B cell (primary cell): Measurements from ENCODE around the gene NLRC5. TPM values are rescaled to one million over a fixed set of nuclear protein-coding genes. Genes with fewer than 3 reads are reported as not detected.

Experiments
- ATAC-seq: fragments of 200-7000 bp; cut with Tn5 transposase; one replicate; pipeline ENCODE4 v1.10.0; 2021; ENCODE audit warnings: low read depth, mild to moderate bottlenecking, moderate number of reproducible peaks, moderate library complexity
- CTCF ChIA-PET: fragments of 350-600 bp; sonication (Branson Sonifier 250); formaldehyde crosslinking; loops from one replicate; lab custom pipeline; 2021; ENCODE audit warnings: antibody characterized with exemption, inconsistent platforms; lab: Charles Lee
- POLR2A ChIA-PET: fragments of 350-600 bp; sonication (Branson Sonifier 250); formaldehyde crosslinking; loops from one replicate; lab custom pipeline; 2021; ENCODE audit warnings: antibody characterized with exemption; lab: Charles Lee
- DNase-seq: peaks from one replicate; pipeline ENCODE4 v3.0.0; 2013
- H2AFZ ChIP-seq: 2 replicates; pipeline ENCODE4 v1.6.1; 2012; ENCODE audit warnings: mild to moderate bottlenecking, low read depth, low read length; ENCODE audit not compliant: insufficient read depth, poor library complexity, severe bottlenecking
- H3K27ac ChIP-seq, 2 donors: 1 replicate in 1 of 2; 2 replicates in 1 of 2; pipeline ENCODE4 v1.5.1; 2012 to 2013; ENCODE audit warnings: low read length in 2 of 2, mild to moderate bottlenecking in 2 of 2, moderate library complexity in 1 of 2
- H3K27me3 ChIP-seq, 4 experiments: fragments of 200-600 bp in 1 of 4; sonication (generic) in 1 of 4; replicated peaks in 1 of 4; 1 replicate in 2 of 4; 2 replicates in 2 of 4; pipeline versions ENCODE4 v1.6.1 to v1.7.0; 2013 to 2016; ENCODE audit warnings: low read length in 3 of 4, mild to moderate bottlenecking in 2 of 4, mixed read lengths in 1 of 4, moderate library complexity in 1 of 4; ENCODE audit not compliant: insufficient read depth in 4 of 4, control insufficient read depth in 3 of 4; ENCODE audit errors: control extremely low read depth in 1 of 4
- H3K36me3 ChIP-seq, 2 experiments: replicated peaks in 1 of 2; 1 replicate in 1 of 2; 2 replicates in 1 of 2; pipeline versions ENCODE4 v1.6.1 to v1.7.1; 2013; ENCODE audit warnings: low read length in 1 of 2; ENCODE audit not compliant: insufficient read depth in 2 of 2, control insufficient read depth in 1 of 2; ENCODE audit errors: control extremely low read depth in 1 of 2, extremely low read depth in 1 of 2
- H3K4me1 ChIP-seq, 2 donors: fragments of 200-600 bp in 1 of 2; sonication (generic) in 1 of 2; 1 replicate in 1 of 2; 2 replicates in 1 of 2; pipeline versions ENCODE4 v1.5.1 to v1.6.1; 2013 to 2017; ENCODE audit warnings: low read length in 2 of 2; ENCODE audit not compliant: control insufficient read depth in 2 of 2, insufficient read depth in 2 of 2
- H3K4me2 ChIP-seq: replicated peaks from 2 replicates; pipeline ENCODE3; 2012; ENCODE audit warnings: mild to moderate bottlenecking, low read depth, low read length; ENCODE audit not compliant: poor library complexity, severe bottlenecking
- H3K4me3 ChIP-seq, 5 experiments: fragments of 200-600 bp in 1 of 5; sonication (generic) in 1 of 5; 1 replicate in 3 of 5; 2 replicates in 2 of 5; pipeline versions ENCODE4 v1.5.1 to v1.7.0; 2011 to 2016; ENCODE audit warnings: low read length in 4 of 5, mild to moderate bottlenecking in 4 of 5, low read depth in 2 of 5, control low read depth in 1 of 5, moderate library complexity in 1 of 5; ENCODE audit not compliant: insufficient read depth in 1 of 5; ENCODE audit errors: control extremely low read depth in 1 of 5, extremely low read depth in 1 of 5
- H3K79me2 ChIP-seq: fragments of 200-600 bp; sonication (generic); one replicate; pipeline ENCODE4 v1.6.0; 2016; ENCODE audit warnings: low read length; ENCODE audit not compliant: control insufficient read depth, insufficient read depth
- H3K9ac ChIP-seq: fragments of 200-600 bp; sonication (generic); 2 replicates; pipeline ENCODE4 v1.6.1; 2017; ENCODE audit warnings: mild to moderate bottlenecking, low read length, moderate library complexity
- H3K9me3 ChIP-seq, 3 donors: one replicate each; pipeline versions ENCODE4 v1.6.1 to v1.7.1; 2013; ENCODE audit warnings: low read length in 2 of 3; ENCODE audit not compliant: control insufficient read depth in 2 of 3, insufficient read depth in 1 of 3; ENCODE audit errors: control extremely low read depth in 1 of 3
- H4K20me1 ChIP-seq: 2 replicates; pipeline ENCODE4 v1.6.0; 2012; ENCODE audit warnings: mild to moderate bottlenecking, low read length; ENCODE audit not compliant: insufficient read depth, control insufficient read depth, poor library complexity, severe bottlenecking
- H3K27ac Mint-ChIP-seq: one replicate; pipeline ENCODE4 v1.8.0; 2021; ENCODE audit warnings: mixed read lengths
- H3K27me3 Mint-ChIP-seq: one replicate; pipeline ENCODE4 v1.8.0; 2021; ENCODE audit warnings: mixed read lengths
- H3K4me1 Mint-ChIP-seq: one replicate; pipeline ENCODE4 v1.8.0; 2021; ENCODE audit warnings: mixed read lengths
- H3K4me3 Mint-ChIP-seq: one replicate; pipeline ENCODE4 v1.8.0; 2021; ENCODE audit warnings: mixed read lengths
- H3K9me3 Mint-ChIP-seq: one replicate; pipeline ENCODE4 v1.8.0; 2022; ENCODE audit warnings: mixed read lengths; ENCODE audit not compliant: insufficient read depth
- EZH2 ChIP-seq: IDR thresholded peaks from 2 replicates; pipeline ENCODE4 v1.6.1; 2012; ENCODE audit warnings: borderline replicate concordance, low read depth, mild to moderate bottlenecking, moderate library complexity, low read length; ENCODE audit not compliant: insufficient read depth, poor library complexity, severe bottlenecking
- WGBS: methylation state at CpG from one replicate; pipeline ENCODE4 v1.1.5; 2013; ENCODE audit warnings: missing lambda C conversion rate; ENCODE audit not compliant: insufficient coverage; 5-methylcytosine and 5-hydroxymethylcytosine counted together
- intact Hi-C: fragments of 100-400 bp; cut with micrococcal nuclease; formaldehyde crosslinking; loops from one replicate; pipeline ENCODE4 v1.10.0; 2022
- polyA plus RNA-seq: library from polyadenylated mRNA; depleted of rRNA; stranded (reverse); fragments of >200 nt; gene quantifications from 2 replicates; pipeline ENCODE4 v1.2.3, GENCODE V29; 2012
- total RNA-seq, 2 donors: library from RNA; stranded (reverse); fragments of 120-200 nt in 1 of 2; gene quantifications; 1 replicate in 1 of 2; 2 replicates in 1 of 2; pipeline versions ENCODE4 v1.2.3 to v1.2.4, GENCODE V29; 2013 to 2022
- TF ChIP-seq, protein P1 (sequence below): fragments of 200-600 bp; IDR thresholded peaks from one replicate; pipeline ENCODE4 v1.8.0; 2022; ENCODE audit warnings: antibody characterized with exemption, mild to moderate bottlenecking

NLRC5 gene
- total and polyA plus RNA-seq, 2 donors (not counting 1 experiment from before 2014, with no cell fraction given), result 349 to 510 TPM

DNA sequence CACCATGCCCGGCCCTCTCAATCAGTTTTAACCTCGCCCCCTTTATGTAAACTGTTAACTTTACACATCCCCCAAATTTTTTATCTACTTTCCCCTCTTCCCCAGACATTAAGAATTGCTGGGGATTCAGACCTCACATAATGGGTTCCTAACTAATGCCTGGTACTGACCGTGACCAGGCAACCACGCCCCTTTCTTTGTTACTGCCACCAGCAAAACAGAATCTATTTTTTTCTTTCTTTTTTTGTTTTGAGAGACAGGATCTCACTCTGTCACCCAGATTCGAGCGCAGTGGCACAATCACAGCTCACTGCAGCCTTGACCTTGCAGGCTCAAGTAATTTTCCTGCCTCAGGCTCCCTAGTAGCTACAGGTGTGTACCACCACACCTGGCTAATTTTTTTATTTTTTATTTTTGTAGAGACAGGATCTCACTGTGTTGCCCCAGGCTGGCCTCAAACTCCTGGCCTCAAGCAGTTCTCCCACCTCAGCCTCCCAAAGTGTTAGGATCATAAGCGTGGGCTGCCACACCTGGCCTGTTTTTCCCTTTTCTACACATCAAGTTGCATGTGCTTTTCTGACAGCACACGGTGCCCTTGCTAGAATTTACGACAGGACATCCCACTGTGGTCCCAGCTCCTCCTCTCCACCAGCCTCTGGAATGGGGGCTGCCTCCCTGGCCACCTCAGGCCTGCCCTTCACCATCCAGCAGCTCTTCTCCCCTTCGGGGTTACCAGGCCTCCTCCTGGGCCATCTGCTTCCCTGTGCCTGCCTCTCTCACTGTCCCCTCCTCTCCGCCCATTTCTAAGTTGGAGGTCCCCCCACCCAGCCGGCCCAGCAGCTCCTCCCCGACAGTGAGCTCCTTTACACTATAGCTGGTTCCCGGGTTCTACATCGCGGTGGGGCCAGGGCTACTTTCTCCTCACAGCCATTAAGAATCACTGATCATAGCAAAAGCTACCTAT lies 113.8 kb downstream of the NLRC5 start:
- H3K4me2 ChIP-seq, result no peak overlapping the region
- Mint-ChIP-seq H3K27ac (no peak overlapping the region), H3K9me3 (no peaks in the 10 kb centered on the region), H3K4me3 (no peak overlapping the region), H3K27me3 (peaks cover 4% of the 10 kb centered on the region), H3K4me1 (no peaks in the 10 kb centered on the region)
- no peak for DNase-seq
- no peaks in the 10 kb centered on the region for H3K9me3 ChIP-seq
- no peak overlapping the region for H3K27ac ChIP-seq
- no peak for ATAC-seq
- TF ChIP-seq EZH2, result no peak
- H3K27me3 ChIP-seq, result no peaks in the 10 kb centered on the region
- no peaks in the 10 kb centered on the region for H4K20me1 ChIP-seq
- intact Hi-C loops, result no loop called here
- no peaks in the 10 kb centered on the region for H3K4me1 ChIP-seq
- H3K9ac ChIP-seq, result no peak overlapping the region
- H3K4me3 ChIP-seq, result no peak overlapping the region
- WGBS, result 92% methylated on average over 15 of the region's 16 CpGs
- no peaks in the 10 kb centered on the region for H3K79me2 ChIP-seq
- ChIA-PET POLR2A (no interaction called here), CTCF (interaction anchor here (1.3 kb wide), 1 partner anchor 10 kb away, joined by 6 read pairs; the partner anchor contains the start of gene CPNE2)
- H2AFZ ChIP-seq, result no peak overlapping the region
- no peaks in the 10 kb centered on the region for H3K36me3 ChIP-seq

DNA sequence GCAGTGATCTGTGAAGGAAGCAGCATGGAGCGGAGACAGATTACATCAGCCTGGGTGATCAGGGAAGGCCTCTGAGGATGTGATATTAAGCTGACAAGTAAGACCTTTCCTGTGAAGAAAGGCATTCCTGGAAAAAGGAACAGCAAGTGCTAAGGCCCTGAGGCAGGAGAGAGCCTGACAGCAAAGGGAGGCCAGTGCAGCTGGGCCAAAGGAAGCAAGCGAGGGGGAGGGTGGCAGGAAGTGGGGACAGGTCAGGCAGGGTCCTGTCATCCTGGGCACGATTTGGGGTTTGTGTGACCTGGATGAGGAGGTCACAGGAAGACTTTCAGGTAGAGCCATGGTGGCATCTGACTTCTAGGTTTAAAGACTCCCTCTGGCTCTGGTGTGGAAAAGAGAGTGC lies 115.3 kb downstream of the NLRC5 start:
- ATAC-seq (no peak), DNase-seq (no peak)
- ChIA-PET CTCF (interaction anchor here (0.9 kb wide), 1 partner anchor 12 kb away, joined by 3 read pairs; no protein-coding TSS in a partner anchor), POLR2A (no interaction called here)
- Histone ChIP-seq H3K4me3 (no peak overlapping the region), H3K27ac (no peak overlapping the region), H3K36me3 (no peaks in the 10 kb centered on the region), H3K9me3 (no peaks in the 10 kb centered on the region), H3K9ac (no peak overlapping the region), H3K27me3 (no peaks in the 10 kb centered on the region), H2AFZ (no peak overlapping the region), H4K20me1 (no peaks in the 10 kb centered on the region), H3K79me2 (no peaks in the 10 kb centered on the region), H3K4me1 (no peaks in the 10 kb centered on the region), H3K4me2 (no peak overlapping the region)
- intact Hi-C loops, result no loop called here
- Mint-ChIP-seq H3K9me3 (no peaks in the 10 kb centered on the region), H3K27me3 (peaks cover under 1% of the 10 kb centered on the region), H3K4me1 (no peaks in the 10 kb centered on the region), H3K4me3 (no peak overlapping the region), H3K27ac (no peak overlapping the region)
- TF ChIP-seq, protein P1, sequence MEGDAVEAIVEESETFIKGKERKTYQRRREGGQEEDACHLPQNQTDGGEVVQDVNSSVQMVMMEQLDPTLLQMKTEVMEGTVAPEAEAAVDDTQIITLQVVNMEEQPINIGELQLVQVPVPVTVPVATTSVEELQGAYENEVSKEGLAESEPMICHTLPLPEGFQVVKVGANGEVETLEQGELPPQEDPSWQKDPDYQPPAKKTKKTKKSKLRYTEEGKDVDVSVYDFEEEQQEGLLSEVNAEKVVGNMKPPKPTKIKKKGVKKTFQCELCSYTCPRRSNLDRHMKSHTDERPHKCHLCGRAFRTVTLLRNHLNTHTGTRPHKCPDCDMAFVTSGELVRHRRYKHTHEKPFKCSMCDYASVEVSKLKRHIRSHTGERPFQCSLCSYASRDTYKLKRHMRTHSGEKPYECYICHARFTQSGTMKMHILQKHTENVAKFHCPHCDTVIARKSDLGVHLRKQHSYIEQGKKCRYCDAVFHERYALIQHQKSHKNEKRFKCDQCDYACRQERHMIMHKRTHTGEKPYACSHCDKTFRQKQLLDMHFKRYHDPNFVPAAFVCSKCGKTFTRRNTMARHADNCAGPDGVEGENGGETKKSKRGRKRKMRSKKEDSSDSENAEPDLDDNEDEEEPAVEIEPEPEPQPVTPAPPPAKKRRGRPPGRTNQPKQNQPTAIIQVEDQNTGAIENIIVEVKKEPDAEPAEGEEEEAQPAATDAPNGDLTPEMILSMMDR, result no peak
- TF ChIP-seq EZH2, result no peak
- WGBS, result 64% methylated on average over 3 of the region's 3 CpGs
